Measurements from ENCODE around the gene COL6A6. TPM values are rescaled to one million over a fixed set of nuclear protein-coding genes. Genes with fewer than 3 reads are reported as not detected.

The COL6A6 gene
- total and polyA plus RNA-seq, 2 experiments from 2014 or later: 0.23 to 1.0 TPM

- Histone ChIP-seq H3K9me3 (ENCODE audit: low read depth) (no peaks in the 10 kb centered on the region), H3K4me1 (ENCODE audit: insufficient read depth) (no peaks in the 10 kb centered on the region), H2AFZ (no peak overlapping the region), H3K27ac (no peak overlapping the region), H3K4me3 (no peak overlapping the region), H3K27me3 (peaks cover 29% of the 10 kb centered on the region), H4K20me1 (ENCODE audit: insufficient read depth, poor library complexity, severe bottlenecking) (no peaks in the 10 kb centered on the region), H3K9me2 (replicated peaks; ENCODE audit: insufficient read depth) (no peaks in the 10 kb centered on the region), H3K36me3 (replicated peaks; ENCODE audit: insufficient read depth, low read depth) (no peaks in the 10 kb centered on the region), H3K79me2 (no peaks in the 10 kb centered on the region), H3K4me2 (no peak overlapping the region)
- TF ChIP-seq CTCF (IDR thresholded peaks at IDR 0.05; ENCODE audit: poor library complexity) (no peak), EZH2phosphoT487 (IDR thresholded peaks at IDR 0.05; ENCODE audit: low read depth, severe bottlenecking, unreplicated experiment) (no peak), EZH2 (IDR thresholded peaks at IDR 0.05; ENCODE audit: borderline replicate concordance) (no peak)
- DNase-seq (ENCODE audit: low spot score): no peak
- WGBS (ENCODE audit: low lambda C conversion rate, missing lambda C conversion rate): 88% methylated on average over 2 of the region's 2 CpGs
Measured at GRCh38 chr3:130522399-130522798, 5.4 kb downstream of the COL6A6 start.

GRCh38 chr3:130527426-130527825 is 10.4 kb downstream of the COL6A6 start:
- peaks cover 10% of the 10 kb centered on the region for H3K27me3 ChIP-seq
- H3K9me3 ChIP-seq (ENCODE audit: low read depth): no peaks in the 10 kb centered on the region
- no peaks in the 10 kb centered on the region for H3K36me3 ChIP-seq (replicated peaks; ENCODE audit: insufficient read depth, low read depth)
- no peak overlapping the region for H2AFZ ChIP-seq
- peaks cover 4% of the 10 kb centered on the region for H3K4me1 ChIP-seq (ENCODE audit: insufficient read depth)
- no peak for TF ChIP-seq EZH2 (IDR thresholded peaks at IDR 0.05; ENCODE audit: borderline replicate concordance)
- 72% methylated on average over 1 of the region's 1 CpG for WGBS (ENCODE audit: low lambda C conversion rate, missing lambda C conversion rate)
- H3K4me2 ChIP-seq: no peak overlapping the region
- H3K9me2 ChIP-seq (replicated peaks; ENCODE audit: insufficient read depth): no peaks in the 10 kb centered on the region
- no peaks in the 10 kb centered on the region for H3K79me2 ChIP-seq
- no peaks in the 10 kb centered on the region for H4K20me1 ChIP-seq (ENCODE audit: insufficient read depth, poor library complexity, severe bottlenecking)
- DNase-seq (ENCODE audit: low spot score): no peak
- no peak overlapping the region for H3K4me3 ChIP-seq
- no peak overlapping the region for H3K27ac ChIP-seq

GRCh38 chr3:130528120-130528519 is 11.1 kb downstream of the COL6A6 start:
- WGBS (ENCODE audit: low lambda C conversion rate, missing lambda C conversion rate): 85% methylated on average over 1 of the region's 1 CpG
- peaks cover 6% of the 10 kb centered on the region for H3K27me3 ChIP-seq
- no peak overlapping the region for H3K27ac ChIP-seq
- TF ChIP-seq EZH2phosphoT487 (IDR thresholded peaks at IDR 0.05; ENCODE audit: low read depth, severe bottlenecking, unreplicated experiment) (no peak), CTCF (IDR thresholded peaks at IDR 0.05; ENCODE audit: poor library complexity) (no peak), EZH2 (IDR thresholded peaks at IDR 0.05; ENCODE audit: borderline replicate concordance) (no peak)
- H3K79me2 ChIP-seq: no peaks in the 10 kb centered on the region
- no peaks in the 10 kb centered on the region for H3K9me2 ChIP-seq (replicated peaks; ENCODE audit: insufficient read depth)
- H3K4me2 ChIP-seq: no peak overlapping the region
- no peaks in the 10 kb centered on the region for H4K20me1 ChIP-seq (ENCODE audit: insufficient read depth, poor library complexity, severe bottlenecking)
- H3K4me1 ChIP-seq (ENCODE audit: insufficient read depth): peaks cover 4% of the 10 kb centered on the region
- no peaks in the 10 kb centered on the region for H3K36me3 ChIP-seq (replicated peaks; ENCODE audit: insufficient read depth, low read depth)
- no peak for DNase-seq (ENCODE audit: low spot score)
- no peak overlapping the region for H2AFZ ChIP-seq
- H3K9me3 ChIP-seq (ENCODE audit: low read depth): no peaks in the 10 kb centered on the region
- H3K4me3 ChIP-seq: no peak overlapping the region

GRCh38 chr3:130529486-130530215 is 12.7 kb downstream of the COL6A6 start:
- Histone ChIP-seq H3K79me2 (no peaks in the 10 kb centered on the region), H3K27me3 (peaks cover 5% of the 10 kb centered on the region), H2AFZ (no peak overlapping the region), H3K4me1 (ENCODE audit: insufficient read depth) (peaks cover 4% of the 10 kb centered on the region), H3K4me3 (no peak overlapping the region), H3K4me2 (no peak overlapping the region), H3K36me3 (replicated peaks; ENCODE audit: insufficient read depth, low read depth) (no peaks in the 10 kb centered on the region), H3K9me3 (ENCODE audit: low read depth) (no peaks in the 10 kb centered on the region), H4K20me1 (ENCODE audit: insufficient read depth, poor library complexity, severe bottlenecking) (no peaks in the 10 kb centered on the region), H3K9me2 (replicated peaks; ENCODE audit: insufficient read depth) (no peaks in the 10 kb centered on the region), H3K27ac (peak overlapping the region; percentile 28)
- DNase-seq (ENCODE audit: low spot score): peak; percentile 23
- TF ChIP-seq CTCF (IDR thresholded peaks at IDR 0.05; ENCODE audit: poor library complexity) (no peak), EZH2 (IDR thresholded peaks at IDR 0.05; ENCODE audit: borderline replicate concordance) (no peak), EZH2phosphoT487 (IDR thresholded peaks at IDR 0.05; ENCODE audit: low read depth, severe bottlenecking, unreplicated experiment) (no peak)
- 49% methylated on average over 5 of the region's 5 CpGs for WGBS (ENCODE audit: low lambda C conversion rate, missing lambda C conversion rate)
